Measurements from ENCODE around the gene TMEM163. TPM values are rescaled to one million over a fixed set of nuclear protein-coding genes. Genes with fewer than 3 reads are reported as not detected.
A peak's percentile ranks its signal among the peaks of the same experiment; 100 is the strongest.

The TMEM163 gene
- total RNA-seq, 1 donor from 2014 or later = not detected

- Mint-ChIP-seq H3K27me3 (ENCODE audit: unreplicated experiment) (peaks cover 18% of the 10 kb centered on the region), H3K4me3 (ENCODE audit: unreplicated experiment) (no peak overlapping the region), H3K9me3 (ENCODE audit: unreplicated experiment) (peaks cover 7% of the 10 kb centered on the region), H3K27ac (ENCODE audit: unreplicated experiment) (no peak overlapping the region), H3K4me1 (ENCODE audit: unreplicated experiment) (no peaks in the 10 kb centered on the region), H3K36me3 (ENCODE audit: unreplicated experiment) (no peaks in the 10 kb centered on the region)
- no peak for TF ChIP-seq CTCF (IDR thresholded peaks at IDR 0.05)
- DNase-seq (ENCODE audit: extremely low spot score, unreplicated experiment) = peak; percentile 56
These were observed 248.1 kb downstream of the TMEM163 start for GRCh38 chr2:134470561-134471168.

DNA sequence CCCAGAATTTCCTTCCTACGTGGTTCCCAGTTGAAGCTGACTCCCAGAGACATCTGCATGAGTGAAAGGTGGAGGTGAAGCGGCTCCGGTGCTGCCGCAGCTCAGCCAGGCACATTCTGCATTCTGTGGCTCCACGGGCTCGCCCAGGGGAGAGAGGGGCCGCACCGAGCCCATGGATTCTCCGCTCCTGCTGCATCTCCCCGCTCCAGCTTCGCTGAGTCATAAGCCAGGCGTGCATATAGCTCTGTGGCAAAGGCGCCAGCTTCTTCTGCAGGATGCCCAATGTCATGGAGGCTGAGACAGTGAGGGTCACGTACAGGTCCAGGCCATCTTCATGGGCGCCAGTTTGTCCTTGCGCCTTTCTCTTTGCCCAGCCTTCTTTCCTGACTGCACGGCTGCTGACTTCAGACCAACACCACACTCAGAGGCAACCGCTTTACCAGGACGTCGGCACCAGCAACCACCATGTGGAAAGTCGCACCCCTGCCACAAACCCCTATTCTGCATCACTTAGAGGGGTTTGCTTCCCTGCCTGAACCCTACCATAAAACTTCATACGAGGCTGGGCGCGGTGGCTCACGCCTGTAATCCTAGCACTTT is 249.2 kb downstream of the TMEM163 start:
- H3K36me3 Mint-ChIP-seq (ENCODE audit: unreplicated experiment) = no peaks in the 10 kb centered on the region
- peak; percentile 80 for DNase-seq (ENCODE audit: extremely low spot score, unreplicated experiment)
- H3K4me1 Mint-ChIP-seq (ENCODE audit: unreplicated experiment) = no peaks in the 10 kb centered on the region
- H3K27me3 Mint-ChIP-seq (ENCODE audit: unreplicated experiment) = peaks cover 10% of the 10 kb centered on the region
- H3K4me3 Mint-ChIP-seq (ENCODE audit: unreplicated experiment) = no peak overlapping the region
- no peak overlapping the region for H3K27ac Mint-ChIP-seq (ENCODE audit: unreplicated experiment)
- TF ChIP-seq CTCF (IDR thresholded peaks at IDR 0.05) = no peak
- peaks cover 7% of the 10 kb centered on the region for H3K9me3 Mint-ChIP-seq (ENCODE audit: unreplicated experiment)

DNA sequence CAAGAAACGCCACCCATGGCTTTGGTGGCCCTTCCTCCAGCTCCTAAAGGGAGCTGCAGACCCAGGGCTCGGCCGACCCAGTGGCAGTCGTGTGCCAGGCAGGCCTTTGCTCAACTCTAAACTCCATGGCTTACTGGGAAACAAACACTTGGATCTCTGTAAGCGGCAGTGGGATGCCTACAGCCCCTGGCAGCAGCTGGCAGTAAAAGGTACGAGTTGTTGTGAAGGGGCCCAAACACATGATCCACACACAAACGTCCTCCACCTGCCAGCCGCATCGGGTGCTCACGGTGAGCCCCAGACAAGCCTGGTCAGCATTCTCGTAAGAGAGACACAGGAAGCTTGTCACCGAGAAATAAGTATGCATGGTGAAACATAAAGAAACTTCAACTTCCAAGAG is 250.0 kb downstream of the TMEM163 start:
- peak; percentile 74 for DNase-seq (ENCODE audit: extremely low spot score, unreplicated experiment)
- no peak overlapping the region for H3K27ac Mint-ChIP-seq (ENCODE audit: unreplicated experiment)
- no peaks in the 10 kb centered on the region for H3K36me3 Mint-ChIP-seq (ENCODE audit: unreplicated experiment)
- peaks cover 7% of the 10 kb centered on the region for H3K9me3 Mint-ChIP-seq (ENCODE audit: unreplicated experiment)
- TF ChIP-seq CTCF (IDR thresholded peaks at IDR 0.05) = no peak
- H3K4me1 Mint-ChIP-seq (ENCODE audit: unreplicated experiment) = no peaks in the 10 kb centered on the region
- peaks cover 5% of the 10 kb centered on the region for H3K27me3 Mint-ChIP-seq (ENCODE audit: unreplicated experiment)
- no peak overlapping the region for H3K4me3 Mint-ChIP-seq (ENCODE audit: unreplicated experiment)

GRCh38 chr2:134468164-134468563 is 250.6 kb downstream of the TMEM163 start:
- Mint-ChIP-seq H3K36me3 (ENCODE audit: unreplicated experiment) (no peaks in the 10 kb centered on the region), H3K27me3 (ENCODE audit: unreplicated experiment) (no peaks in the 10 kb centered on the region), H3K27ac (ENCODE audit: unreplicated experiment) (no peak overlapping the region), H3K9me3 (ENCODE audit: unreplicated experiment) (peaks cover 7% of the 10 kb centered on the region), H3K4me3 (ENCODE audit: unreplicated experiment) (no peak overlapping the region), H3K4me1 (ENCODE audit: unreplicated experiment) (no peaks in the 10 kb centered on the region)
- DNase-seq (ENCODE audit: extremely low spot score, unreplicated experiment) = peak; percentile 40
- TF ChIP-seq CTCF (IDR thresholded peaks at IDR 0.05) = no peak

DNA sequence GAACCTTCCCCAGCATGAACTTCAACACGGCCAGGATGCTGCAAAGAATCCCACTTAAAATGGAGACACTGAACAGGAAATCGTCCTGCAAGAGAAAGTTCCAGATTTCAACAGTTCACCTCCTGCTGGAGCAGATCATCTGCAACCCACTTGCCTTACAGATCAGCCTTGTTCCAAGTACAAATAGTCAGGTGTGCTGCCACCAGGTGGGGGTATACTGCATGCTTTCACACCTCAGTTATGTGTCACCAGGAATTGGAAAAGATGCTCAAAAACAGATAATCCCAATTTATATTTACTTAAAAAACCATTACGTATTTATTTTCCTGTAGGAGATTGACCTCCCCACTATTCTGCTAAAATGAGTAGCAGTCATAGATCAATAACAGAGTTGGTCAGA is 252.7 kb downstream of the TMEM163 start:
- H3K27ac Mint-ChIP-seq (ENCODE audit: unreplicated experiment) = no peak overlapping the region
- TF ChIP-seq CTCF (IDR thresholded peaks at IDR 0.05) = no peak
- DNase-seq (ENCODE audit: extremely low spot score, unreplicated experiment) = no peak
- no peaks in the 10 kb centered on the region for H3K9me3 Mint-ChIP-seq (ENCODE audit: unreplicated experiment)
- H3K27me3 Mint-ChIP-seq (ENCODE audit: unreplicated experiment) = no peaks in the 10 kb centered on the region
- no peak overlapping the region for H3K4me3 Mint-ChIP-seq (ENCODE audit: unreplicated experiment)
- no peaks in the 10 kb centered on the region for H3K4me1 Mint-ChIP-seq (ENCODE audit: unreplicated experiment)
- no peaks in the 10 kb centered on the region for H3K36me3 Mint-ChIP-seq (ENCODE audit: unreplicated experiment)
